C1 segment of cervical spinal cord (tissue), 14 donors: ENCODE measurements around the gene VPS13D.

Experiments
- DNase-seq, 14 donors: peaks; one replicate each; lab custom pipeline; 2025; lab: John Stamatoyannopoulos, UW

The VPS13D gene

DNA sequence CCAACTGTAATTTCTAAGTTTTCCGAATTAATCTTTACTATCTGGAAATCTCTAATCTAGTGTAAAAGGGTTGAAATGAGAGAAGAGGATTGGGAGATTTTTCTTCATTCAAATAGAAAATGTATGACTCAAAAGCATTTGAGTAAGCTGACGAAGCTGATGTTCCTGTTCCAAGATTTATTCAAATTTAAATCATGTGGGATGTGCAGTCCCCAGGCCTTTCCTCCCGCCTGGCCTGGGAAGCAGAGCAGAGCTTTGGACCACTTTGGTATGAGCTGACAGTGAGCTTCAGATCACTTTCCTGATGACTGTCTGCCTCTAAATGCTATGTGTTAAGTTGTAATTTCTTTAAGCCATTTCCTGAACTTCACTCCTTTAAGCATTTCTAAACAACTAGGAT, 196.2 kb downstream of the VPS13D start:
- peak in 1 of 14 donors; percentile 42 for DNase-seq

- DNase-seq = no peak
These were observed 198.5 kb downstream of the VPS13D start for GRCh38 chr1:12428334-12428733.

GRCh38 chr1:12430525-12430924, 200.7 kb downstream of the VPS13D start:
- no peak for DNase-seq

DNA sequence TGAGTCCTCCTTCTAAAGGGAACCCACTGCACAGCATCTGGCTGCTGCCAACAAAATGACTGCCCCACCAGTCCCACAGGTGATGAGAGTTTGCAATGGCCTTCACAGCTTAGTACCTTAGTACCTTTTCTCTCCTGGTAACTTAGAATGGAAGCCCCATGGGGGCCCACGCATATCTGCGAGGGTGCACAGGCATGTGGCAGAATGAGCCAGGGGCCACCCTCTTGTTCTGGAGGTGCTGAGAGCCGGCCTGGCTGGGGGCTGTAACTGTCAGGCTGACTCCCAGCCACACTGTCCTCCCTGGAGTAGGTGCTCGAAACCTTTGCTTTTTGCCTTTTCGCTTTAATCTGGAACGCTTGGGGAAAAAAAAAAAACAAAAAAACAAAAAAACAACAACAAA, 203.1 kb downstream of the VPS13D start:
- DNase-seq = no peak

DNA sequence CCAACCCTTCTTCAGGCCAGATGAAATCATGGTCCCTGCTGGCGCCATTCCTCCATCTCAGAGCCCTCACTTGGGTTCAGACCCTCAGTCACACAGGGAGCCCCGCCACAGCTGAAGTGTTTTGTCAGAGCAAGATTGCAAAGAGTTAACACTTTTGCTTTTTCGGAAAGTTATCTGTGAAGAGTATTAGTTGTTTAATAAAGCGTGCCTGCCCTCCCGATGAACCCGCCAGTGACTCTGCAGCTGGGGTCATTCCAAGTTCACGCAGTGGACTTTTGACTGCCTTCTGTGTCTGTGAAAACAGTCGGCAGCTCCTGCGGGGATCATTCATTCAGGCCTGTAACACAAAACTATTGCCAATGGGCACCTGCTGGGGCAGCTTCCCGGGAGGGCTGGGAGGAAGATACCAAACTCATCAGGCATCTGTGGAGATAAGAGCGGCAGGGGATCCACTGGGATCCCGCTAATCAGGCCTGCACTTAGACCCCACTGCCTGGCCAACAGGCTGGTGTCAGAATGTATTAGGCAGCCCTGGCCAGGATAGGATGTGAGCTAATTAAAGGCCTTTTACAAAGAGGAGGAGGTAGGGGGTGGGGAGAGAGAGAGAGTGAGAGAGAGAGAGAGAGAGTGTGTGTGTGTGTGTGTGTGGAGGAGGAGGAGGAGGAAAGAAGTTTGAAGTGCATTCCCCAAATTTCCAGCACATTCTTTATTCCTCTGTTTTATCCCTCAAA, 203.7 kb downstream of the VPS13D start:
- DNase-seq = no peak

- no peak for DNase-seq
These were observed 204.3 kb downstream of the VPS13D start for GRCh38 chr1:12434174-12434573.

- DNase-seq = no peak
These were observed 204.9 kb downstream of the VPS13D start for GRCh38 chr1:12434686-12435085.

GRCh38 chr1:12435639-12436344, 206.0 kb downstream of the VPS13D start:
- DNase-seq = no peak

DNA sequence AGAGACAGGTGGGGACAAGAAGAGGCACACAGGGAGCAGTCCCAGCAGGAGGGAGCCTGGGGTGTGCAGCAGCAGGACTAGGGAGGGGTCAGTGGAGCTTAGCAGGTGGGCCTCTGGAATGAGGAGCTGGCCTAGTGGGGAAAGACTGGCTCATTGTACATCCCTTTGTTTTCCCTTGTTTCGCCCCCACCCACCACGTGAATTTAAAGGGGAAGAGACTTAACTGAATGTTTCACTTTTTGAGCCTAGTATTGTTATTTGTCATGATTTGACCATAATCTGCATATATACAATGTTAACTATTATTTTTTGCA, 206.5 kb downstream of the VPS13D start:
- DNase-seq = no peak

DNA sequence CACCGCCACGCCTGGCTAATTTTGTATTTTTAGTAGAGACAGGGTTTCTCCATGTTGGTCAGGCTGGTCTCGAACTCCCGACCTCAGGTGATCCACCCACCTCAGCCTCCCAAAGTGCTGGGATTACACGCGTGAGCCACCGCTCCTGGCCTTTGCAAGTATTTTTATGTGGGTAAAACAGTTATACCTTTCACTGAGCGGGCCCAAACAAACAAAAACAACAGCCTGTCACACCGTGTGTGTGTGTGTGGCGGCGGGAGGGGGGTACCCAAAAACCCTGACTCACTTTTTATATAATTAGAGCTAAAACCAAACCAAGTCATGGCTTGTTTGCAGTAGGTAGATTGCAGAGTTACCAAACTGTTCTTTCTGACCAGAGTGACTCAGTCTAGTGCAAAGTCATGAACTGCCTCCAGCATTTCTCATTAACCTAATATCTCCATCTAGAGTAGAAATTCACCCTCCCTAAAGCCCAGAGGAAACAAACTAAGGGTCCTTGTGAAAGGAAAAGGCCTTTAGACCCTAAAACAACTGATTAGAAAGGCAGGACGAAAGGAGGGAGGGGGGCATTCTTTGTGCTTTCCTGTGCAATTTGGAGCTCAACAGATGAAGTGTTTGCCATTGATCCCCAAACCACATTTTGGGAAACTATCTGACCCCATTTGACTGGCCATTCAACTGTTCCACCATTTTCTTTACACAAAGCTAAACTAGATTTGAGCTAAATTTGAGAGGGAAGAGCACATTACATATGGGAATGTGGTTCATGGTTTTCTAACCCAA, 207.2 kb downstream of the VPS13D start:
- no peak for DNase-seq

DNA sequence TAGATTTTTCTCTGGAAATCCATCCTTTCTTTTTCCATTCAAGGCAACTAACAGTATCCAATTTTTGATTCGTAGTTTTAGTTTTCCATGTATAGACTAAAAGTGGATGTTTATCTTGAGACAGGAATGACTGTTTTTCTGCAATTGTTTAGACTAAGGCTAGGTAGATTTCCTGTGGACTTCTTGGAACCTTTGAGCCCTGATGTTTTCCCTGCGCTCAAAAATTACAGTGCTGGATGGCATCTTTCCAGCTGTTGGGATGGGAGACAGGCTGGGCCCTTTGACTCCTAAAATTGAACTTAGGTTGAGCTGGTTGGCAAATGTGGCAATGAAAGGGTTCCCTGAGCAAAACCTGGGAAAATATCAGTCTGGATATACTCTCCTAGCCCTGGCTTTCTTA, 207.8 kb downstream of the VPS13D start:
- DNase-seq = no peak

- no peak for DNase-seq
These were observed 208.6 kb downstream of the VPS13D start for GRCh38 chr1:12438349-12438924.

DNA sequence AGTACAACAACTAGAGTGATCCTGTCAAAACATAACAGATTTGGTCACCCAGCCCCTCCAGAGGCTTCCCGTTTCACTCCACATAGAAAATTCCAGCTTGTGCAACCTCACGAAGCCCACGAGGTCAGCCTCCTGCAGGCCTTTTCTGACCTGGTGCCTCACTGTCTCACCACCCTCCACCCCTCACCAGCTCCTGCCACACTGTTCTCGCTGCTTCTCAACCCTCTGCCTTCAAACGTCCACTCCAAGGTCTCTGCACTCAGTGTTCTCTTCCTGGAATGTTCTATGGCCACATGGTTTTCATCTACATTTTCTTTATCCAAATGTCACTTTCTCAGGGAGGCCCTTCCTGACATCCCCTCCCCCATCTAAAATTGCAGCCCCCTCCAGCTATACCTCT, 209.2 kb downstream of the VPS13D start:
- DNase-seq = no peak

DNA sequence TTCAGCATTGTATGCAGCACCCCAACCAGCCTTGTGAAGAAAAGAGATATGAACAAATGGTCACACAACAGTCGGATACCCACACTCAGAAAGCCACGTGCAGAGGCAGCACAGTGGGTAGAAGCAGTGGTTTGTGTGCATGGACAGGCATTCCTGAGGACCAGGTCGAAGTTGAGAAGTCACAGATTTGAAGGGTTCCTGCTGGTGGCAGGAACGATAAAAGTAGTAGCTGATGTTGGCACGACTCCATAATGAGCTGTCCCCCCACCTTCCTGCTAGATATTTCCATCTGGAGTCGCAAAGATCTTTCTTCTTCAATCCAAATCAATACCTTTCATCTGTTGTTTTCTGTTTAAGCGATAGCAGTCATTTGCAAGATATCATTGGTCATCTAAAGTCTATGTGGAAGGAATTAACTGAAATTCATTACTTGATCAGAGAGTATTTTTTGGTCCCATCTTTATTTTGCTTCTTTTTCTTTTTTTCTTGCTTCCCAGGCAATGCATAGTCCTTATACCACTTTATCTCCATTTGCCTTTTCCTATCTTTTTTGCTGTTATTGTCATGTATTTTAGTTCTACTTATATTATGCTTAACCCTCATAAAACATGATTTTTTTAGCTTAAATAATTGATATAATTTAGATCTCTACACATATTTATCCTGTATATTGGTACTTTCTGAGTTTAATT, 211.7 kb downstream of the VPS13D start:
- no peak for DNase-seq

DNA sequence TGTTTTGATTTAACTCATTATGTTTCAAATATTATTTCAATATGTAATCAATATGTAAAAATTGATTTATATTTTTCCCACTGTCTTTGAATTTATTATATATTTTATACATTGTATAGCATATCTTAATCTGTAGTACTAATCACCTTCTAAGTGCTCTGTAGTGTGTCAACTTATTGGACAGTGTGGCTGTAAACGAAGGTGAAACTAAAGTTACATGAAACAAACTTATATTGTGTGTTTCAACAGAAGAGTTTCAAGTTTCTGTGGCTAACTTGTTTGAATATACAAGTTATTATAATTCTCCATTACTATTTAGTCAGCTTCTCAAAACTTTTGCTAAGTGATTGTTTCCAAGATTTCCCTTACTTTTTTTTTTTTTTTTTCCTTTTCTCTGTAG, 212.4 kb downstream of the VPS13D start:
- no peak for DNase-seq

GRCh38 chr1:12443151-12443550, 213.3 kb downstream of the VPS13D start:
- no peak for DNase-seq

DNA sequence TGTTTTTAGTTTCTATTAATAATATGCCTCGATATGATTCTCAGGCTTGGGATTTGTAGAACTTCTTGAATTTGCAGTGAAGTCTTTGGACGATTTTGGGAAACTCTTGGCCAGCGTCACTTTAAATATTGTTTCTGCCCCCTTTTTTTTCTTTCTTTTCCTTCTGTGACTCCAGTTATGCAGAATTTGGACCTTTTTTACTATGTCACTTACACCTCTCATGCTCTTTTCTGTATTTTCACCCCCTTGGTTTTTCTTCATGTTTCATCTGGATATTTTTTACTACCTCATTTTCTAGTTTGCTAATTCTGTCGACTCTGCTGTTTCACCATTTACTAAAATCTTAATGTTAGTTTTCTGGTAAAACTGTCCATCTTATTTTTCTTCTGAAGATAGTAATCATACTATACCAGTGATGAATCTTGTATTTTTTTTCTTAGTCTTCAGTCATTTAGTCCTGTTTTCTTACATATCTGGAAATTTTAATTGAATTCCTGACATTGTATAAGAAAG, 214.6 kb downstream of the VPS13D start:
- DNase-seq = no peak

- no peak for DNase-seq
These were observed 215.4 kb downstream of the VPS13D start for GRCh38 chr1:12445257-12445656.

- DNase-seq = no peak
These were observed 216.8 kb downstream of the VPS13D start for GRCh38 chr1:12446593-12446992.

- no peak for DNase-seq
These were observed 217.5 kb downstream of the VPS13D start for GRCh38 chr1:12447307-12447706.

- DNase-seq = no peak
These were observed 218.1 kb downstream of the VPS13D start for GRCh38 chr1:12447849-12448312.
